Neural cell (in vitro differentiated cells): ENCODE results near the gene MLC1. TPM values are rescaled to one million over a fixed set of nuclear protein-coding genes. Genes with fewer than 3 reads are reported as not detected.

Source experiments
- H2AFZ ChIP-seq: fragments of 200-600, 300-800 bp; sonication (generic), shearing (Covaris generic); 2 replicates; pipeline ENCODE4 v1.6.0; 2014; ENCODE audit warnings: low read depth, mild to moderate bottlenecking, antibody characterized with exemption, low read length, moderate library complexity
- H3F3A ChIP-seq: fragments of 200-600 bp; shearing (Covaris generic); 2 replicates; pipeline ENCODE4 v1.6.1; 2016; ENCODE audit warnings: mild to moderate bottlenecking, moderate library complexity, mixed read lengths, antibody characterized with exemption, low read length; ENCODE audit not compliant: insufficient read depth, poor library complexity, severe bottlenecking
- H3K27ac ChIP-seq: fragments of 200-600, 300-800 bp; sonication (generic), shearing (Covaris generic); 2 replicates; pipeline ENCODE4 v1.5.1; 2014; ENCODE audit warnings: mild to moderate bottlenecking, low read length, moderate library complexity
- H3K27me3 ChIP-seq: fragments of 300-800, 200-600 bp; sonication (generic), shearing (Covaris generic); 2 replicates; pipeline ENCODE4 v1.6.0; 2014; ENCODE audit warnings: mild to moderate bottlenecking, low read depth, low read length, moderate library complexity; ENCODE audit not compliant: insufficient read depth
- H3K36me3 ChIP-seq: fragments of 300-800, 200-600 bp; sonication (generic), shearing (Covaris generic); 2 replicates; pipeline ENCODE4 v1.5.1; 2014; ENCODE audit warnings: mild to moderate bottlenecking, antibody characterized with exemption, low read length, moderate library complexity; ENCODE audit not compliant: insufficient read depth
- H3K4me2 ChIP-seq: fragments of 300-800, 200-600 bp; sonication (generic), shearing (Covaris generic); 2 replicates; pipeline ENCODE4 v1.6.0; 2014; ENCODE audit warnings: mild to moderate bottlenecking, low read length
- H3K4me3 ChIP-seq: fragments of 300-800, 200-600 bp; sonication (generic), shearing (Covaris generic); 2 replicates; pipeline ENCODE4 v1.5.1; 2014; ENCODE audit warnings: mild to moderate bottlenecking, low read length, moderate library complexity
- H3K79me2 ChIP-seq: fragments of 200-600 bp; shearing (Covaris generic); replicated peaks from 2 replicates; pipeline ENCODE4 v1.6.0; 2014; ENCODE audit warnings: mild to moderate bottlenecking, low read length, moderate library complexity; ENCODE audit not compliant: insufficient read depth
- H3K9ac ChIP-seq: fragments of 300-800, 200-600 bp; sonication (generic), shearing (Covaris generic); 2 replicates; pipeline ENCODE4 v1.6.1; 2016; ENCODE audit warnings: mild to moderate bottlenecking, low read length, mixed read lengths
- H3K9me2 ChIP-seq: fragments of 200-600 bp; shearing (Covaris generic); 2 replicates; pipeline ENCODE4 v1.6.1; 2016; ENCODE audit warnings: mild to moderate bottlenecking, low read length, mixed read lengths; ENCODE audit not compliant: insufficient read depth
- H3K9me3 ChIP-seq: fragments of 200-600, 300-800 bp; sonication (generic), shearing (Covaris generic); 2 replicates; pipeline ENCODE4 v1.6.1; 2016; ENCODE audit warnings: mild to moderate bottlenecking, mixed run types, low read length, moderate library complexity, mixed read lengths
- H4K20me1 ChIP-seq: fragments of 200-600 bp; shearing (Covaris generic); 2 replicates; pipeline ENCODE4 v1.6.1; 2016; ENCODE audit warnings: mild to moderate bottlenecking, mixed run types; ENCODE audit not compliant: insufficient read depth
- EP300 ChIP-seq: fragments of 450-650 bp; conservative IDR thresholded peaks from 2 replicates; pipeline ENCODE4 v1.6.1; 2014; ENCODE audit warnings: antibody characterized with exemption, mild to moderate bottlenecking, moderate library complexity; ENCODE audit not compliant: poor library complexity, severe bottlenecking
- EZH2 ChIP-seq: fragments of 200-600, 300-800 bp; shearing (Covaris generic), sonication (generic); IDR thresholded peaks from 2 replicates; pipeline ENCODE4 v1.6.1; 2014; ENCODE audit warnings: antibody characterized with exemption, low read length, borderline replicate concordance, mild to moderate bottlenecking; ENCODE audit not compliant: insufficient read depth, poor library complexity, severe bottlenecking
- MXI1 ChIP-seq: fragments of 450-650 bp; conservative IDR thresholded peaks from 2 replicates; pipeline ENCODE4 v1.6.1; 2014; ENCODE audit warnings: antibody characterized with exemption, mild to moderate bottlenecking; ENCODE audit not compliant: poor library complexity, severe bottlenecking
- POLR2AphosphoS5 ChIP-seq: IDR thresholded peaks from 2 replicates; pipeline ENCODE4 v1.6.1; 2012
- RAD21 ChIP-seq: fragments of 450-650 bp; conservative IDR thresholded peaks from 2 replicates; pipeline ENCODE4 v1.6.1; 2014; ENCODE audit warnings: antibody characterized with exemption, mild to moderate bottlenecking, moderate library complexity
- REST ChIP-seq: IDR thresholded peaks from 2 replicates; pipeline ENCODE4 v1.6.1; 2012; ENCODE audit warnings: borderline replicate concordance
- SMC3 ChIP-seq: fragments of 450-650 bp; conservative IDR thresholded peaks from 2 replicates; pipeline ENCODE4 v1.6.1; 2014; ENCODE audit warnings: antibody characterized with exemption, mild to moderate bottlenecking, moderate library complexity; ENCODE audit not compliant: poor library complexity
- TAF1 ChIP-seq: IDR thresholded peaks from 2 replicates; pipeline ENCODE4 v1.6.1; 2012; ENCODE audit warnings: low read depth
- polyA plus RNA-seq: library from polyadenylated mRNA; depleted of rRNA; stranded (reverse); fragments of >200 nt; gene quantifications from 2 replicates; pipeline ENCODE4 v1.2.3, GENCODE V29; 2014
- TF ChIP-seq, protein P1 (sequence below): fragments of 450-650 bp; IDR thresholded peaks from 2 replicates; pipeline ENCODE4 v1.5.1; 2014; ENCODE audit warnings: antibody characterized with exemption, mild to moderate bottlenecking, moderate library complexity; ENCODE audit not compliant: poor library complexity, severe bottlenecking

The MLC1 gene
- polyA plus RNA-seq, 1 donor from 2014 or later: not detected

DNA sequence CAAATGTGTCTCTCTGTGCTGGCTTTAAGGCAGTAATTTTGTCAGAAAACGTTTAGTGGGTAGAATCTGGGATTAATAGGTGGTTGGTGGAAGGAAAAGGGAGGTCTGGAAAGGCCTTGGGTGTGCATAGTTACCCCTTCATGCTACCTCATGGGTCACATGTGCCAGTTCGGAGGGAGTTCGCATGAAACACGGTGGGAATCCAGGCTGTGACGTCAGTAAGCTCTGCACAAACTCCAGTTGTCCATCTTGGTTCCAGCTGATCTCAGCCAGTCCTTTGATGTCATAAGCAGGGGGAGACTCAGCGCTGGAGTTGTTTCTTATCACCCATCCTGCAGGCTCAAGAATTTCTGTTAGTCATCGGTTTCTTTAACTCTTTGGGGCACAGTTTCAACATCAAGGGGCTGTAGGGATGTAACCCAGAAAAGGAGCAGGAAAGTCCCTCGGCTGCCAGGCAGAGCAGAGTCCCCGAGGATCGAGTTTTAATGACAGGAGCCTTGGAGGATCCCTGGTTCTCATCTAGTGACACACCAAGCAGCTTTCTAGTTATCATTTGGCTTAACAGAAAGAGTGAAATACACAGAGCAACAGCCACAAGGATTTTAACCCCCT is 33.4 kb upstream of the MLC1 start:
- no peak overlapping the region for H2AFZ ChIP-seq
- no peaks in the 10 kb centered on the region for H3K9me2 ChIP-seq
- no peak overlapping the region for H3K27ac ChIP-seq
- no peak overlapping the region for H3K4me3 ChIP-seq
- H3K4me2 ChIP-seq: no peak overlapping the region
- H3K27me3 ChIP-seq: no peaks in the 10 kb centered on the region
- H4K20me1 ChIP-seq: no peaks in the 10 kb centered on the region
- H3F3A ChIP-seq: no peaks in the 10 kb centered on the region
- no peak for TF ChIP-seq EP300
- TF ChIP-seq TAF1: no peak
- TF ChIP-seq, protein P1, sequence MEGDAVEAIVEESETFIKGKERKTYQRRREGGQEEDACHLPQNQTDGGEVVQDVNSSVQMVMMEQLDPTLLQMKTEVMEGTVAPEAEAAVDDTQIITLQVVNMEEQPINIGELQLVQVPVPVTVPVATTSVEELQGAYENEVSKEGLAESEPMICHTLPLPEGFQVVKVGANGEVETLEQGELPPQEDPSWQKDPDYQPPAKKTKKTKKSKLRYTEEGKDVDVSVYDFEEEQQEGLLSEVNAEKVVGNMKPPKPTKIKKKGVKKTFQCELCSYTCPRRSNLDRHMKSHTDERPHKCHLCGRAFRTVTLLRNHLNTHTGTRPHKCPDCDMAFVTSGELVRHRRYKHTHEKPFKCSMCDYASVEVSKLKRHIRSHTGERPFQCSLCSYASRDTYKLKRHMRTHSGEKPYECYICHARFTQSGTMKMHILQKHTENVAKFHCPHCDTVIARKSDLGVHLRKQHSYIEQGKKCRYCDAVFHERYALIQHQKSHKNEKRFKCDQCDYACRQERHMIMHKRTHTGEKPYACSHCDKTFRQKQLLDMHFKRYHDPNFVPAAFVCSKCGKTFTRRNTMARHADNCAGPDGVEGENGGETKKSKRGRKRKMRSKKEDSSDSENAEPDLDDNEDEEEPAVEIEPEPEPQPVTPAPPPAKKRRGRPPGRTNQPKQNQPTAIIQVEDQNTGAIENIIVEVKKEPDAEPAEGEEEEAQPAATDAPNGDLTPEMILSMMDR: no peak
- TF ChIP-seq MXI1: no peak
- TF ChIP-seq SMC3: no peak
- TF ChIP-seq RAD21: no peak
- no peak for TF ChIP-seq REST
- TF ChIP-seq EZH2: no peak
- TF ChIP-seq POLR2AphosphoS5: no peak
- H3K79me2 ChIP-seq: no peaks in the 10 kb centered on the region
- H3K9ac ChIP-seq: no peak overlapping the region
- H3K36me3 ChIP-seq: no peaks in the 10 kb centered on the region
- H3K9me3 ChIP-seq: peaks cover 4% of the 10 kb centered on the region

DNA sequence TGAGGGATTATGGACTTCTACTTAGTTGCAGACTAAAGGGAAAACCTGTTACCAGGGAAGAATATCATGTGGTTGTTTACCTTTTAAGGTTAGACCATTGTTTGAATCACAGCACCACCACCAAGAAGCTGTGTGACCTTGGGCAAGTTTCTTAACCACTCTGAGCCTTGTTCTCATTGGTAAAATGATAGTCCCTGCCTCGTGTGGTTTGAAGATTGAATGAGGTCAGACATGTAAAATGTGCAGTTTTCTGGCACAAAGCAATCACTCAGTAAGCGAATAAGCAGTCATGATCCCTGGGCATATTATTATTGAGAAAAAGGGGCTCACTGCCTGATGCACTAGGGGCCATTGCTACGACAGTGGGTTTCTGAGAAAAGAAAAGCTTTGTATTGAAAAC is 32.9 kb upstream of the MLC1 start:
- Histone ChIP-seq H3K36me3 (no peaks in the 10 kb centered on the region), H3K27me3 (no peaks in the 10 kb centered on the region), H3K9me3 (no peaks in the 10 kb centered on the region), H3K9ac (no peak overlapping the region), H3K4me3 (no peak overlapping the region), H3K4me2 (no peak overlapping the region), H3K9me2 (no peaks in the 10 kb centered on the region), H3K27ac (no peak overlapping the region), H4K20me1 (no peaks in the 10 kb centered on the region), H3F3A (no peaks in the 10 kb centered on the region), H2AFZ (no peak overlapping the region), H3K79me2 (no peaks in the 10 kb centered on the region)
- TF ChIP-seq SMC3 (no peak), TAF1 (no peak), RAD21 (no peak), POLR2AphosphoS5 (no peak), REST (no peak), EZH2 (no peak), MXI1 (no peak), EP300 (no peak)
- TF ChIP-seq, protein P1: no peak
